HL-60 (cell line): ENCODE results near the gene SRRM5.

Source experiments
- POLR2AphosphoS5 ChIP-seq: IDR thresholded peaks from 2 replicates; pipeline ENCODE4 v1.6.1; 2012; ENCODE audit warnings: low read depth
- TF ChIP-seq, protein P1 (sequence below): IDR thresholded peaks from 2 replicates; pipeline ENCODE4 v1.6.1; 2012; ENCODE audit warnings: low read depth; ENCODE audit not compliant: insufficient replicate concordance

- TF ChIP-seq, protein P1, sequence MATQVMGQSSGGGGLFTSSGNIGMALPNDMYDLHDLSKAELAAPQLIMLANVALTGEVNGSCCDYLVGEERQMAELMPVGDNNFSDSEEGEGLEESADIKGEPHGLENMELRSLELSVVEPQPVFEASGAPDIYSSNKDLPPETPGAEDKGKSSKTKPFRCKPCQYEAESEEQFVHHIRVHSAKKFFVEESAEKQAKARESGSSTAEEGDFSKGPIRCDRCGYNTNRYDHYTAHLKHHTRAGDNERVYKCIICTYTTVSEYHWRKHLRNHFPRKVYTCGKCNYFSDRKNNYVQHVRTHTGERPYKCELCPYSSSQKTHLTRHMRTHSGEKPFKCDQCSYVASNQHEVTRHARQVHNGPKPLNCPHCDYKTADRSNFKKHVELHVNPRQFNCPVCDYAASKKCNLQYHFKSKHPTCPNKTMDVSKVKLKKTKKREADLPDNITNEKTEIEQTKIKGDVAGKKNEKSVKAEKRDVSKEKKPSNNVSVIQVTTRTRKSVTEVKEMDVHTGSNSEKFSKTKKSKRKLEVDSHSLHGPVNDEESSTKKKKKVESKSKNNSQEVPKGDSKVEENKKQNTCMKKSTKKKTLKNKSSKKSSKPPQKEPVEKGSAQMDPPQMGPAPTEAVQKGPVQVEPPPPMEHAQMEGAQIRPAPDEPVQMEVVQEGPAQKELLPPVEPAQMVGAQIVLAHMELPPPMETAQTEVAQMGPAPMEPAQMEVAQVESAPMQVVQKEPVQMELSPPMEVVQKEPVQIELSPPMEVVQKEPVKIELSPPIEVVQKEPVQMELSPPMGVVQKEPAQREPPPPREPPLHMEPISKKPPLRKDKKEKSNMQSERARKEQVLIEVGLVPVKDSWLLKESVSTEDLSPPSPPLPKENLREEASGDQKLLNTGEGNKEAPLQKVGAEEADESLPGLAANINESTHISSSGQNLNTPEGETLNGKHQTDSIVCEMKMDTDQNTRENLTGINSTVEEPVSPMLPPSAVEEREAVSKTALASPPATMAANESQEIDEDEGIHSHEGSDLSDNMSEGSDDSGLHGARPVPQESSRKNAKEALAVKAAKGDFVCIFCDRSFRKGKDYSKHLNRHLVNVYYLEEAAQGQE = no peak
- TF ChIP-seq POLR2AphosphoS5 = no peak
Observed at GRCh38 chr19:43562226-43562697, 49.6 kb upstream of the SRRM5 start.
